Muscle of leg (tissue), 11 donors: ENCODE measurements around the gene ZSWIM6. TPM values are rescaled to one million over a fixed set of nuclear protein-coding genes. Genes with fewer than 3 reads are reported as not detected.

Experiments used
- DNase-seq: peaks from one replicate; pipeline ENCODE4 v3.0.0; 2013
- H3K27ac ChIP-seq: one replicate; pipeline ENCODE4 v1.5.1; 2013; ENCODE audit warnings: mild to moderate bottlenecking, low read length, control low read depth
- H3K27me3 ChIP-seq: one replicate; pipeline ENCODE4 v1.6.1; 2013; ENCODE audit warnings: low read length; ENCODE audit not compliant: control insufficient read depth, insufficient read depth
- H3K36me3 ChIP-seq: one replicate; pipeline ENCODE4 v1.6.1; 2013; ENCODE audit warnings: low read length; ENCODE audit not compliant: control insufficient read depth, insufficient read depth
- H3K4me1 ChIP-seq: one replicate; pipeline ENCODE4 v1.6.1; 2013; ENCODE audit warnings: low read length; ENCODE audit not compliant: control insufficient read depth, insufficient read depth
- H3K4me3 ChIP-seq: one replicate; pipeline ENCODE4 v1.5.1; 2013; ENCODE audit warnings: low read length, control low read depth
- H3K9me3 ChIP-seq: replicated peaks from 2 replicates; pipeline ENCODE4 v1.6.1; 2013; ENCODE audit warnings: low read depth, low read length; ENCODE audit not compliant: control insufficient read depth
- WGBS: methylation state at CpG from one replicate; pipeline ENCODE4 v1.1.5; 2013; ENCODE audit warnings: missing lambda C conversion rate; ENCODE audit not compliant: insufficient coverage; 5-methylcytosine and 5-hydroxymethylcytosine counted together
- polyA plus RNA-seq, 8 donors: library from polyadenylated mRNA; unstranded; fragments of 120-200 nt; gene quantifications; one replicate each; pipeline versions ENCODE4 v1.2.1 to v1.2.3, GENCODE V29; 2013; ENCODE audit warnings: inconsistent platforms in 1 of 8, low replicate concordance in 1 of 8; ENCODE audit not compliant: insufficient read length in 8 of 8, insufficient read depth in 1 of 8
- total RNA-seq: library from RNA; stranded (reverse); fragments of 120-200 nt; gene quantifications from one replicate; pipeline ENCODE4 v1.2.4, GENCODE V29; 2013

ZSWIM6 gene
- total and polyA plus RNA-seq, 9 donors, result 4.3 to 10.2 (median 7.5) TPM

DNA sequence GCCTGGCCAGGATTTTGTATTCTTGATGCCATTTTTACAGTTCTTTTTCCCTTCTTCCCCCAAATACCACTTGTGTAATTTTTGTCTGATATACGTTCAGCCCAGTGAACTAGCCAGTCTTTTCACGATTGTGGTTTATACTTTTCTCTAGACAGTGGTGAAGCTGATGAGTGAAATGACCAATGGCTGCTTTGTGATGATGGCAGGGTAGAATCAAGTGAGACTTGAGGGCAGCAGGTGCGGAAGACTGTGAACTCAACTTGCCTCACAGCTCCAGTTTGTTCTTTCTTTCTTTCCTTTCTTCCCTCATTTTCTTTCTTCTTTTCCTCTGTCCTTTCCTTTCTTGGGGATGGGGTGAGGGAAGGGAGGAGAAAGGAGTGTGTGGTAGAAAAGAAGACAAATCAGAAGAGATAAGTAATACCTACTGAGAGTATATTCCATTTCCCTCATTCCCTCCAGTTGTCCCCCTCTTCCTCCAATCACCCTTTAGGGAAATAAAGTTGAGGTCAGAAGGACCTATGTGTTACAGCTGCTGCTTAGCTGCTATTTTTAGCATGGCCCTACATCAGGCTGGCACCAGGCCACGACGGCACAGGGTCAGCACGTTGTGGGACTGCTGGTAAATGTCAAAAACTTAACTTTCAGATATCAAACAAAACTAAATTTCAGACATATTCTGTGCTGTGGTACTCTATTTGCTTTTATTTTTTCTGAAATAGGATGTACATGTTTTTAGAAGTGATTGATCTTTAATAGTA is 12.3 kb downstream of the ZSWIM6 start:
- no peak overlapping the region for H3K4me3 ChIP-seq
- H3K27me3 ChIP-seq, result no peaks in the 10 kb centered on the region
- DNase-seq, result peak; percentile 64
- H3K27ac ChIP-seq, result peak overlapping the region; percentile 71
- H3K9me3 ChIP-seq, result no peaks in the 10 kb centered on the region
- H3K36me3 ChIP-seq, result no peaks in the 10 kb centered on the region
- H3K4me1 ChIP-seq, result peaks cover 8% of the 10 kb centered on the region
- 0% methylated on average over 2 of the region's 6 CpGs for WGBS

DNA sequence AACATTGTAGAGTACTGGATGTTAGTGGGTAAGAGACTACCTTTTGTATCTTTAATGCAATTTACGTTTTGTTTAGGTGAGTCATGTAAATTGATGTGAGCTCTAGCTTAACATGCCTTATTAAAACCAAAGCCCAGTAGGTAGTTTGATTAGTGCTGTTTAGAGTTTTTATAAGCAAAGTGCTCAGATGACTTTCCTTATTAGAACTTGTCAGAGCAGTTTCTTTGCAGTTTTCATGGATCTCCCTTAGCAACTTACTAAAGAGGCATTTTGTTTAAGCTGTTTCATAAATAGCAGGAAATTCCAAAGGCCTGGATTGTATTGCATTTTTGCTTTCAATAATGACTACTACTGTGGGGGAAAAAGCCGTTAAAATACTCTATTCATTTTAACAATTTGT is 14.5 kb downstream of the ZSWIM6 start:
- no peaks in the 10 kb centered on the region for H3K9me3 ChIP-seq
- no peak for DNase-seq
- no peaks in the 10 kb centered on the region for H3K36me3 ChIP-seq
- no peak overlapping the region for H3K4me3 ChIP-seq
- peak overlapping the region; percentile 17 for H3K27ac ChIP-seq
- WGBS, result no CpG with 5 or more reads among the region's 2 CpGs
- H3K27me3 ChIP-seq, result no peaks in the 10 kb centered on the region
- H3K4me1 ChIP-seq, result peaks cover 8% of the 10 kb centered on the region

DNA sequence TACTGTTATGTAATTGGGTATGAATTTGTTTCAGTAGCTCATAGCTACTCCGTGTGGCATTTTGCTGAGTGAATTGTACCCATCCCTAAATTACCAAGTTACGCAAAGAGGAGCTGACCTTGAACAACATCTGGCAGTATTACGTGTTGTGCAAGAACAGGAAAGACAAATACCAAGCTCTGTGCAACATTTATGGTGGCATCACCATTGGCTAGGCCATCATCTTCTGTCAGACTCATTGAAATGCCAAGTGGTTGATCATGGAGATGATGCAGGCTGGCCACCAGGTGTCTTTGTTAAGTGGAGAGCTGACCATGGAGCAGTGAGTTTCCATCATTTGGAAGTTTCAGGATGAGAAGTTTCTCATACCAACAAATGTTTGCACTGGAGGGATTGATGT is 15.0 kb downstream of the ZSWIM6 start:
- DNase-seq, result no peak
- H3K27ac ChIP-seq, result no peak overlapping the region
- no peaks in the 10 kb centered on the region for H3K36me3 ChIP-seq
- 94% methylated on average over 2 of the region's 3 CpGs for WGBS
- no peak overlapping the region for H3K4me3 ChIP-seq
- H3K4me1 ChIP-seq, result peaks cover 10% of the 10 kb centered on the region
- H3K9me3 ChIP-seq, result no peaks in the 10 kb centered on the region
- H3K27me3 ChIP-seq, result no peaks in the 10 kb centered on the region

GRCh38 chr5:61348447-61348846 is 16.4 kb downstream of the ZSWIM6 start:
- Histone ChIP-seq H3K4me1 (peaks cover 10% of the 10 kb centered on the region), H3K36me3 (no peaks in the 10 kb centered on the region), H3K4me3 (no peak overlapping the region), H3K27me3 (no peaks in the 10 kb centered on the region), H3K9me3 (no peaks in the 10 kb centered on the region), H3K27ac (no peak overlapping the region)
- no CpG with 5 or more reads among the region's 2 CpGs for WGBS
- DNase-seq, result no peak

DNA sequence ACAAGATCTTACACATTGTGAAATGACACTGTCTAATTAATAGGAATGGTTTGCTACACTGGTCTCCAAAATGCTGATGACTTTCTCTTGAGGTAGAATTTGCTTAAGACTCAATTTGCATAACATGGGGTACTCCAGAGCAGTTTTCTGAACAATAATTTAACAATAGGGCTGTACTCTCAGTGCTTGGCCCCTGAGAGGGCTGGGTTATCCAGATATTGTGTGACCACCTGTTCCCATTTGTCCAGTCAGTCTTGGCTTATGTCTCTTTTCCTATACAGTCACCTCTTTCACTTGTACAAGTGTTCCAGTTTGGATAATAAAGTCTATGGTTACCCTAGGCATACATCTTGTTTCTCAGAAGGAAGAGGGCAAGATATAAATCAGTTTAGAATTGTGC is 17.9 kb downstream of the ZSWIM6 start:
- peak overlapping the region; percentile 35 for H3K27ac ChIP-seq
- no peaks in the 10 kb centered on the region for H3K9me3 ChIP-seq
- H3K4me3 ChIP-seq, result no peak overlapping the region
- no peak for DNase-seq
- H3K36me3 ChIP-seq, result no peaks in the 10 kb centered on the region
- H3K4me1 ChIP-seq, result peaks cover 2% of the 10 kb centered on the region
- H3K27me3 ChIP-seq, result no peaks in the 10 kb centered on the region

DNA sequence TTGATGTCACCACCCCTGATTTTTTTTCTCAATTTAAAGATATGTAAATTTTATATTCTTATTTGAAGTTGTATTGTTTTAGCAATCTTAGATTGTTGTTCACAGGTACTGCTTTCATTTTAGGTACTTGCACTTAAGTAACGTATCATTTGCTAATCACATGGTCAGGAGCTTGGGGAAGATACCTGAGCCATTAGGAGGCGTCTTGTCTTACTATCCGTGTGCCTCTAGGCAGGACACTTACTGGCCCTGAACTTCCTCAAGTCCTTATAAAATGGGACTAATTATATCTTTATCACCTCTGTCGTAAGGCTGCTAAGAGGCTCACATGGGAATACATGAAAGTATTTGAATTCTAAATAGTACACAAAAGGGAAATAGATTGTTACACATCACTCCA is 18.5 kb downstream of the ZSWIM6 start:
- H3K27me3 ChIP-seq, result no peaks in the 10 kb centered on the region
- H3K27ac ChIP-seq, result peak overlapping the region; percentile 35
- no peak for DNase-seq
- 100% methylated on average over 1 of the region's 4 CpGs for WGBS
- no peaks in the 10 kb centered on the region for H3K36me3 ChIP-seq
- H3K9me3 ChIP-seq, result no peaks in the 10 kb centered on the region
- peaks cover 2% of the 10 kb centered on the region for H3K4me1 ChIP-seq
- H3K4me3 ChIP-seq, result no peak overlapping the region

- H3K27me3 ChIP-seq, result no peaks in the 10 kb centered on the region
- H3K4me1 ChIP-seq, result peaks cover 2% of the 10 kb centered on the region
- no peak overlapping the region for H3K27ac ChIP-seq
- no peak overlapping the region for H3K4me3 ChIP-seq
- H3K9me3 ChIP-seq, result no peaks in the 10 kb centered on the region
- WGBS, result 95% methylated on average over 1 of the region's 2 CpGs
- no peak for DNase-seq
- no peaks in the 10 kb centered on the region for H3K36me3 ChIP-seq
These were observed 19.7 kb downstream of the ZSWIM6 start for GRCh38 chr5:61351733-61352132.

GRCh38 chr5:61352180-61352579 is 20.1 kb downstream of the ZSWIM6 start:
- Histone ChIP-seq H3K27me3 (no peaks in the 10 kb centered on the region), H3K9me3 (peaks cover under 1% of the 10 kb centered on the region), H3K36me3 (no peaks in the 10 kb centered on the region), H3K4me1 (peaks cover 2% of the 10 kb centered on the region), H3K4me3 (no peak overlapping the region), H3K27ac (no peak overlapping the region)
- DNase-seq, result no peak

- Histone ChIP-seq H3K9me3 (peaks cover 4% of the 10 kb centered on the region), H3K4me1 (peaks cover 2% of the 10 kb centered on the region), H3K27me3 (no peaks in the 10 kb centered on the region), H3K36me3 (no peaks in the 10 kb centered on the region), H3K27ac (no peak overlapping the region), H3K4me3 (no peak overlapping the region)
- WGBS, result no CpG with 5 or more reads among the region's 3 CpGs
- no peak for DNase-seq
These were observed 20.6 kb downstream of the ZSWIM6 start for GRCh38 chr5:61352612-61353156.

GRCh38 chr5:61353293-61353692 is 21.2 kb downstream of the ZSWIM6 start:
- no peak overlapping the region for H3K27ac ChIP-seq
- DNase-seq, result no peak
- H3K4me1 ChIP-seq, result peaks cover 2% of the 10 kb centered on the region
- WGBS, result no CpG with 5 or more reads among the region's 1 CpG
- peaks cover 6% of the 10 kb centered on the region for H3K9me3 ChIP-seq
- H3K4me3 ChIP-seq, result no peak overlapping the region
- H3K27me3 ChIP-seq, result no peaks in the 10 kb centered on the region
- no peaks in the 10 kb centered on the region for H3K36me3 ChIP-seq

- no peak for DNase-seq
- no peaks in the 10 kb centered on the region for H3K36me3 ChIP-seq
- peaks cover 2% of the 10 kb centered on the region for H3K4me1 ChIP-seq
- no CpG with 5 or more reads among the region's 2 CpGs for WGBS
- H3K4me3 ChIP-seq, result no peak overlapping the region
- H3K27me3 ChIP-seq, result no peaks in the 10 kb centered on the region
- H3K27ac ChIP-seq, result no peak overlapping the region
- peaks cover 6% of the 10 kb centered on the region for H3K9me3 ChIP-seq
These were observed 22.1 kb downstream of the ZSWIM6 start for GRCh38 chr5:61354199-61354598.
